HepG2 (cell line): ENCODE measurements around the gene USP36. TPM values are rescaled to one million over a fixed set of nuclear protein-coding genes. Genes with fewer than 3 reads are reported as not detected.

Experiments used
- ATAC-seq: fragments of 200-7000 bp; cut with Tn5 transposase; 3 replicates; pipeline ENCODE4 v1.9.1; 2020; ENCODE audit warnings: mild to moderate bottlenecking, moderate library complexity
- BruUV-seq: library from RNA; stranded (reverse); fragments of 400-500 nt; replicated peaks from 2 replicates; lab custom pipeline; 2021; lab: Mats Ljungman, UMichigan
- CTCF ChIA-PET: fragments of 300-600 bp; formaldehyde crosslinking; extraction: SDS; loops from one replicate; lab custom pipeline; 2021; ENCODE audit warnings: low total read pairs, inconsistent platforms, low intra/inter-chr PET ratio; lab: Yijun Ruan, JAX
- POLR2A ChIA-PET: fragments of 350-600 bp; sonication (Branson Sonifier 250); formaldehyde crosslinking; loops from one replicate; lab custom pipeline; 2020; ENCODE audit warnings: antibody characterized with exemption, inconsistent platforms; lab: Yijun Ruan, JAX
- DNase-seq: peaks from one replicate; pipeline ENCODE4 v3.0.0-alpha.2; 2015; ENCODE audit warnings: low spot score
- FAIRE-seq: peaks from 3 replicates; lab custom pipeline; 2011; peaks lifted over from hg19 to GRCh38; lab: Jason Lieb, UNC
- H2AFZ ChIP-seq: one replicate; pipeline ENCODE4 v1.6.1; 2011; ENCODE audit warnings: low read length, inconsistent platforms
- H3K27ac ChIP-seq: fragments of 300-600 bp; 3 replicates; pipeline ENCODE4 v1.8.0; 2011; ENCODE audit warnings: mixed run types, mild to moderate bottlenecking, mixed read lengths, low read length, inconsistent platforms; ENCODE audit not compliant: insufficient read depth; ENCODE audit errors: extremely low read length
- H3K27me3 ChIP-seq, 2 experiments: fragments of 200-600 bp in 1 of 2; 2 replicates in 1 of 2; 3 replicates in 1 of 2; pipeline versions ENCODE4 v1.6.0 to v1.8.0; 2011; ENCODE audit warnings: low read length in 2 of 2, mild to moderate bottlenecking in 2 of 2, moderate library complexity in 2 of 2, inconsistent platforms in 1 of 2; ENCODE audit not compliant: insufficient read depth in 2 of 2, control insufficient read depth in 1 of 2
- H3K36me3 ChIP-seq, 2 experiments: fragments of 200-600 bp in 1 of 2; replicated peaks in 1 of 2; 2 replicates in 1 of 2; 3 replicates in 1 of 2; pipeline versions ENCODE4 v1.5.1 to v1.8.0; 2011; ENCODE audit warnings: low read length in 2 of 2, inconsistent platforms in 1 of 2; ENCODE audit not compliant: insufficient read depth in 2 of 2, control insufficient read depth in 1 of 2
- H3K4me1 ChIP-seq: 2 replicates; pipeline ENCODE4 v1.5.1; 2012; ENCODE audit warnings: low read length, inconsistent platforms; ENCODE audit not compliant: insufficient read depth
- H3K4me2 ChIP-seq: 2 replicates; pipeline ENCODE4 v1.6.0; 2011; ENCODE audit warnings: low read depth, low read length, inconsistent platforms
- H3K4me3 ChIP-seq, 3 experiments: fragments of 200-600 bp in 1 of 3; sonication (generic), shearing (Covaris generic) in 1 of 3; replicated peaks in 1 of 3; 2 replicates each; pipeline ENCODE4 v1.5.1; 2011 to 2016; ENCODE audit warnings: low read length in 3 of 3, inconsistent platforms in 2 of 3, low read depth in 2 of 3, mild to moderate bottlenecking in 2 of 3, control low read depth in 1 of 3, mixed read lengths in 1 of 3; ENCODE audit not compliant: insufficient read depth in 1 of 3
- H3K79me2 ChIP-seq: one replicate; pipeline ENCODE4 v1.6.1; 2011; ENCODE audit warnings: low read length, inconsistent platforms; ENCODE audit not compliant: insufficient read depth
- H3K9ac ChIP-seq: 2 replicates; pipeline ENCODE4 v1.6.0; 2011; ENCODE audit warnings: mild to moderate bottlenecking, low read depth, low read length, inconsistent platforms; ENCODE audit not compliant: insufficient read depth
- H3K9me3 ChIP-seq: 2 replicates; pipeline ENCODE4 v1.5.1; 2012; ENCODE audit warnings: mild to moderate bottlenecking, low read length
- H4K20me1 ChIP-seq: 2 replicates; pipeline ENCODE4 v1.6.0; 2011; ENCODE audit warnings: inconsistent platforms, mild to moderate bottlenecking, low read length, moderate library complexity; ENCODE audit not compliant: insufficient read depth
- CEBPG ChIP-seq: IDR thresholded peaks from 2 replicates; pipeline ENCODE4 v1.6.1; 2016
- NFKBIZ ChIP-seq: IDR thresholded peaks from 2 replicates; pipeline ENCODE4 v1.6.1; 2018; ENCODE audit warnings: missing genetic modification reagents, missing compliant biosample characterization
- PCBP2 ChIP-seq: fragments of 200-400 bp; formaldehyde crosslinking; optimal IDR thresholded peaks from 2 replicates; pipeline ENCODE3; 2018; ENCODE audit warnings: low read length, low read depth; ENCODE audit not compliant: poor library complexity, severe bottlenecking
- REL ChIP-seq: sonication (generic); formaldehyde crosslinking; conservative IDR thresholded peaks from 2 replicates; pipeline ENCODE4 v1.8.0; 2022; ENCODE audit warnings: mild to moderate bottlenecking, missing genetic modification reagents, moderate library complexity
- ZNF543 ChIP-seq: sonication (generic); formaldehyde crosslinking; IDR thresholded peaks from 2 replicates; pipeline ENCODE4 v1.4.0; 2020; ENCODE audit warnings: mild to moderate bottlenecking, missing genetic modification reagents
- WGBS: methylation state at CpG from one replicate; pipeline ENCODE4 v1.1.6; 2017; ENCODE audit warnings: low lambda C conversion rate; 5-methylcytosine and 5-hydroxymethylcytosine counted together
- in situ Hi-C: cut with HindIII; loops from 2 replicates; pipeline ENCODE4 v1.10.0; 2017; ENCODE audit warnings: low pct_unique_long_range_greater_than_20kb; ENCODE audit not compliant: extremely low pct_ligation_motif_present
- intact Hi-C: fragments of 100-400 bp; cut with micrococcal nuclease; formaldehyde crosslinking; loops from one replicate; pipeline ENCODE4 v1.10.0; 2022; ENCODE audit not compliant: unreplicated experiment
- polyA plus RNA-seq, 8 experiments: library from polyadenylated mRNA; depleted of rRNA in 3 of 8; stranded (reverse) in 7 of 8; unstranded in 1 of 8; fragments of >200 nt; fragmentation: Illumina TruSeq in 4 of 8; extraction: Trizol in 4 of 8; gene quantifications; 2 replicates each; pipeline versions ENCODE4 v1.2.1 to v1.2.3, GENCODE V29; 2011 to 2016; ENCODE audit warnings: low read depth in 4 of 8, missing spikeins in 1 of 8, mixed read lengths in 1 of 8; ENCODE audit not compliant: insufficient read depth in 1 of 8
- total RNA-seq, 5 experiments: library from RNA; depleted of rRNA; stranded (reverse); fragments of >200 nt; fragmentation: Illumina TruSeq; extraction: Trizol; gene quantifications; 2 replicates each; pipeline ENCODE4 v1.2.3, GENCODE V29; 2016; ENCODE audit warnings: low read depth in 1 of 5
- TF ChIP-seq, protein P1 (sequence below): sonication (generic); formaldehyde crosslinking; IDR thresholded peaks from 2 replicates; pipeline ENCODE4 v1.4.0; 2020; ENCODE audit warnings: missing genetic modification reagents
- TF ChIP-seq, protein P2 (sequence below): sonication (generic); formaldehyde crosslinking; IDR thresholded peaks from 2 replicates; pipeline ENCODE4 v1.8.1; 2023; ENCODE audit warnings: mild to moderate bottlenecking, inconsistent platforms, moderate library complexity, missing genetic modification reagents, borderline replicate concordance

The USP36 gene
- total and polyA plus RNA-seq, 2 of the 13 experiments (the other 11 are each of a cell fraction or from before 2014, with no cell fraction given): 29.6 to 45.9 TPM

- TF ChIP-seq, protein P1, sequence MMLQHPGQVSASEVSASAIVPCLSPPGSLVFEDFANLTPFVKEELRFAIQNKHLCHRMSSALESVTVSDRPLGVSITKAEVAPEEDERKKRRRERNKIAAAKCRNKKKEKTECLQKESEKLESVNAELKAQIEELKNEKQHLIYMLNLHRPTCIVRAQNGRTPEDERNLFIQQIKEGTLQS (CRISPR knock-in tag): peak; percentile 28; the same call in 1 of the 2 replicates
Observed at GRCh38 chr17:78748048-78748729, 92.4 kb downstream of the USP36 start (continued).

GRCh38 chr17:78747488-78747887, 93.1 kb downstream of the USP36 start:
- ChIA-PET CTCF (no interaction called here), POLR2A (interaction anchor here (0.9 to 3.4 kb wide), 8 partner anchors 9 to 250 kb away, joined by 3 to 20 read pairs (median 6); no protein-coding TSS in a partner anchor)
- H3K4me2 ChIP-seq: peak overlapping the region; percentile 76
- DNase-seq (no peak), FAIRE-seq (no peak), ATAC-seq (no peak)
- H3K79me2 ChIP-seq: peaks cover 62% of the 10 kb centered on the region
- 49% methylated on average over 2 of the region's 2 CpGs for WGBS
- peaks cover 84% of the 10 kb centered on the region for H3K4me1 ChIP-seq
- H4K20me1 ChIP-seq: no peaks in the 10 kb centered on the region
- no peak overlapping the region for H2AFZ ChIP-seq
- peak overlapping the region; percentile 93 for H3K27ac ChIP-seq
- peak overlapping the region; percentile 39 for H3K9ac ChIP-seq
- no peaks in the 10 kb centered on the region for H3K36me3 ChIP-seq
- TF ChIP-seq CEBPG (CRISPR knock-in tag) (0 out of 2 replicates have a peak, but pooled peaks have one; percentile 16), PCBP2 (peak; percentile 56), ZNF543 (0 out of 2 replicates have a peak, but pooled peaks have one; percentile 5), REL (CRISPR knock-in tag) (no peak), NFKBIZ (CRISPR knock-in tag) (no peak)
- TF ChIP-seq, protein P2, sequence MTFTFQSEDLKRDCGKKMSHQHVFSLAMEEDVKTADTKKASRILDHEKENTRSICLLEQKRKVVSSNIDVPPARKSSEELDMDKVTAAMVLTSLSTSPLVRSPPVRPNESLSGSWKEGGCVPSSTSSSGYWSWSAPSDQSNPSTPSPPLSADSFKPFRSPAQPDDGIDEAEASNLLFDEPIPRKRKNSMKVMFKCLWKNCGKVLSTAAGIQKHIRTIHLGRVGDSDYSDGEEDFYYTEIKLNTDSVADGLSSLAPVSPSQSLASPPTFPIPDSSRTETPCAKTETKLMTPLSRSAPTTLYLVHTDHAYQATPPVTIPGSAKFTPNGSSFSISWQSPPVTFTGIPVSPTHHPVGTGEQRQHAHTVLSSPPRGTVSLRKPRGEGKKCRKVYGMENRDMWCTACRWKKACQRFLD (CRISPR knock-in tag): 0 out of 2 replicates have a peak, but pooled peaks have one; percentile 5
- TF ChIP-seq, all 625 proteins: peak for 4
- in situ Hi-C loops: no loop called here
- Histone ChIP-seq H3K27me3 (no peaks in the 10 kb centered on the region), H3K4me3 (peak overlapping the region in 1 of 3 experiments; percentile 39; a peak in 1 of 6 replicates), H3K9me3 (no peaks in the 10 kb centered on the region)
- BruUV-seq: no TSS peak
- intact Hi-C loops: loop anchor here (2.0 to 5.0 kb wide), 2 partner anchors 35 to 251 kb away; partner anchors contain the start of gene CYTH1
